ENCODE data around the gene PCDHA4.

The PCDHA4 gene

DNA sequence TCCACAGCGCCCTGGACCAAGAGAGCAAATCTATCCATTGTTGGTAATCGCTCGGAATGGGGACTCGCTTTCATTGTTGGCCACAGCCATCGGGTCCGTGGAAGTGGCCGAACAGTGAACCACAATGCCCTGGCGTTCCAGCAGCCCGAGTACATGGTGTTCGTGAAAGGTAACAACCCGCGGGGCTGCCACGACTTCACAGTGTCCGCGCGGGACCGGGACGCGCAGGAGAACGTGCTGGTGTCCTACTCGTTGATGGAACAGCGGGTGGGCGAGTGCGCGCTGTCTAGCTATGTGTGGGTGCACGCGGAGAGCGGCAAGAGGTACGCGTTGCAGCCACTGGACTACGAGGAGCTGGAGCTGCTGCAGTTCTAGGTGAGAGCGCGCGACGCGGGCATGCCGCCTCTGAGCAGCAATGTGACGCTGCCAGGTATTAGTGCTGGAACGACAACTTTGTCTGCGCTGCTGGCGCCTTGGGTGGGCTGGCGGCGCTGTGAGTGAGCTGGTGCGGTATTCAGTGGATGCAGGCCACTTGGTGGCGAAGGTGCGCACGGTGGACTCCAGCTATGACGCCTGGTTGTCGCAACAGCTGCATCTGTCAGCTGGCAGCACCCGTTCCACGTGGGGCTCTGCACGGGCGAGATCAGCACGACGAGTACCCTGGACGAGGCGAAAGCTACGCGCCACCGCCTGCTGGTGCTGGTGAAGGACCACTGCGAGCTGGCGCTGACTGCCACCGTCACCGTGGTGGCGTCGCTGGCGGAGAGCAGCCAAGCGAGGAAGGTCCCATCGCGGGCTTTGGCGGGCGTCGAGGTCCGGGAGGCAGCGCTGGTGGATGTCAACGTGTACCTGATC is 55.8 kb downstream of the PCDHA4 start:
- no peak for DNase-seq

Data from activated T-cell treated with anti-CD3 and anti-CD28 coated beads for 4 hours (primary cell).